SK-N-SH (cell line): ENCODE data around the gene ASTL. TPM values are rescaled to one million over a fixed set of nuclear protein-coding genes. Genes with fewer than 3 reads are reported as not detected.

Source experiments
- CTCF ChIA-PET: fragments of 300-600, 350-600 bp; formaldehyde crosslinking; extraction: SDS; loops from one replicate; lab custom pipeline; 2021; lab: Yijun Ruan, JAX
- POLR2A ChIA-PET: fragments of 350-600 bp; sonication (Branson Sonifier 250); formaldehyde crosslinking; extraction: SDS; loops from one replicate; lab custom pipeline; 2020; ENCODE audit warnings: antibody characterized with exemption, inconsistent platforms; lab: Yijun Ruan, JAX
- DNase-seq: peaks from one replicate; pipeline ENCODE4 v3.0.0; 2012
- H2AFZ ChIP-seq: fragments of 200-600 bp; sonication (generic); 2 replicates; pipeline ENCODE4 v1.8.1; 2016; ENCODE audit warnings: antibody characterized with exemption, mild to moderate bottlenecking, low read depth
- H3F3A ChIP-seq: fragments of 200-600 bp; sonication (generic); replicated peaks from 2 replicates; pipeline ENCODE3; 2016; ENCODE audit warnings: antibody characterized with exemption, mild to moderate bottlenecking; ENCODE audit not compliant: insufficient read depth
- H3K27ac ChIP-seq, 2 experiments: fragments of 200-500 bp in 1 of 2; fragments of 200-600 bp in 1 of 2; sonication (Bioruptor generic) in 1 of 2; sonication (generic), shearing (Covaris generic) in 1 of 2; 2 replicates each; pipeline versions ENCODE4 v1.5.1 to v1.6.1; 2014 to 2016; ENCODE audit warnings: low read depth in 2 of 2, inconsistent platforms in 1 of 2, low read length in 1 of 2, mild to moderate bottlenecking in 1 of 2, mixed read lengths in 1 of 2
- H3K27me3 ChIP-seq: fragments of 200-600 bp; sonication (generic), shearing (Covaris generic); 2 replicates; pipeline ENCODE4 v1.6.1; 2016; ENCODE audit warnings: mixed run types; ENCODE audit not compliant: insufficient read depth
- H3K36me3 ChIP-seq, 2 experiments: fragments of 200-500 bp in 1 of 2; fragments of 200-600 bp in 1 of 2; sonication (Bioruptor generic) in 1 of 2; sonication (generic) in 1 of 2; replicated peaks in 1 of 2; 2 replicates each; pipeline versions ENCODE3 to v1.5.1; 2014 to 2016; ENCODE audit warnings: low read length in 1 of 2, mild to moderate bottlenecking in 1 of 2; ENCODE audit not compliant: insufficient read depth in 2 of 2, control insufficient read depth in 1 of 2
- H3K4me1 ChIP-seq, 2 experiments: fragments of 200-500 bp in 1 of 2; fragments of 200-600 bp in 1 of 2; sonication (Bioruptor generic) in 1 of 2; sonication (generic), shearing (Covaris generic) in 1 of 2; 2 replicates each; pipeline versions ENCODE4 v1.5.1 to v1.6.1; 2014 to 2016; ENCODE audit warnings: low read depth in 1 of 2, low read length in 1 of 2, mixed run types in 1 of 2; ENCODE audit not compliant: insufficient read depth in 2 of 2, control insufficient read depth in 1 of 2
- H3K4me2 ChIP-seq: fragments of 200-600 bp; sonication (generic), shearing (Covaris generic); 2 replicates; pipeline ENCODE4 v1.6.1; 2017; ENCODE audit warnings: mixed run types
- H3K4me3 ChIP-seq, 2 experiments: fragments of 200-500 bp in 1 of 2; fragments of 200-600 bp in 1 of 2; sonication (Bioruptor generic) in 1 of 2; sonication (generic), shearing (Covaris generic) in 1 of 2; 2 replicates each; pipeline versions ENCODE4 v1.5.1 to v1.8.1; 2014 to 2016; ENCODE audit warnings: low read depth in 2 of 2, inconsistent platforms in 1 of 2, low read length in 1 of 2, mild to moderate bottlenecking in 1 of 2, mixed read lengths in 1 of 2, moderate library complexity in 1 of 2
- H3K79me2 ChIP-seq: fragments of 200-600 bp; sonication (generic); 2 replicates; pipeline ENCODE4 v1.8.1; 2017; ENCODE audit warnings: mild to moderate bottlenecking; ENCODE audit not compliant: insufficient read depth
- H3K9ac ChIP-seq: fragments of 200-600 bp; sonication (generic); 2 replicates; pipeline ENCODE4 v1.6.1; 2017; ENCODE audit warnings: mixed run types
- H3K9me2 ChIP-seq: fragments of 200-600 bp; sonication (generic); 2 replicates; pipeline ENCODE4 v1.6.1; 2017; ENCODE audit warnings: mixed run types
- H3K9me3 ChIP-seq: fragments of 200-600 bp; sonication (generic); 2 replicates; pipeline ENCODE4 v1.6.1; 2017; ENCODE audit warnings: mixed run types, mild to moderate bottlenecking, moderate library complexity
- H4K20me1 ChIP-seq: fragments of 200-600 bp; sonication (generic); 2 replicates; pipeline ENCODE4 v1.6.1; 2017; ENCODE audit warnings: mild to moderate bottlenecking, mixed run types; ENCODE audit not compliant: insufficient read depth
- ELF1 ChIP-seq: IDR thresholded peaks from 2 replicates; pipeline ENCODE4 v1.4.0; 2012
- EP300 ChIP-seq, 2 experiments: IDR thresholded peaks; 2 replicates each; pipeline versions ENCODE4 v1.4.0 to v1.6.1; 2012; ENCODE audit warnings: borderline replicate concordance in 1 of 2, low read depth in 1 of 2, low read length in 1 of 2
- FOSL2 ChIP-seq: IDR thresholded peaks from 2 replicates; pipeline ENCODE4 v1.4.0; 2012; ENCODE audit warnings: low read depth, mild to moderate bottlenecking, moderate library complexity, borderline replicate concordance
- FOXJ3 ChIP-seq: sonication (generic); formaldehyde crosslinking; IDR thresholded peaks from 2 replicates; pipeline ENCODE4 v1.5.1; 2020; ENCODE audit warnings: mild to moderate bottlenecking, missing genetic modification reagents
- MEF2A ChIP-seq: IDR thresholded peaks from 2 replicates; pipeline ENCODE4 v1.4.0; 2012; ENCODE audit warnings: low read depth, borderline replicate concordance
- MXI1 ChIP-seq: IDR thresholded peaks from 2 replicates; pipeline ENCODE4 v1.6.1; 2012; ENCODE audit warnings: mild to moderate bottlenecking, low read depth, low read length, improper control_type of control experiment
- NFIC ChIP-seq: IDR thresholded peaks from 2 replicates; pipeline ENCODE4 v1.4.0; 2012; ENCODE audit warnings: borderline replicate concordance
- NRF1 ChIP-seq: IDR thresholded peaks from 2 replicates; pipeline ENCODE4 v1.6.1; 2012; ENCODE audit warnings: low read depth, mild to moderate bottlenecking, low read length
- YY1 ChIP-seq: IDR thresholded peaks from 2 replicates; pipeline ENCODE4 v1.4.0; 2012; ENCODE audit warnings: low read depth, mild to moderate bottlenecking
- WGBS: methylation state at CpG from one replicate; pipeline ENCODE4 v1.1.6; 2017; ENCODE audit warnings: low lambda C conversion rate; 5-methylcytosine and 5-hydroxymethylcytosine counted together
- polyA plus RNA-seq, 3 experiments: library from polyadenylated mRNA; depleted of rRNA; stranded (reverse); fragments of >200 nt; gene quantifications; 2 replicates each; pipeline ENCODE4 v1.2.3, GENCODE V29; 2012
- TF ChIP-seq, protein P1 (sequence below): IDR thresholded peaks from 2 replicates; pipeline ENCODE4 v1.6.1; 2012; ENCODE audit warnings: mild to moderate bottlenecking, low read depth, low read length, moderate library complexity
- TF ChIP-seq, protein P2 (sequence below): fragments of 150-350 bp; IDR thresholded peaks from 2 replicates; pipeline ENCODE4 v1.6.1; 2017; ENCODE audit warnings: antibody characterized with exemption, low read length, low read depth, borderline replicate concordance
- TF ChIP-seq, protein P3 (sequence below): fragments of 150-350 bp; IDR thresholded peaks from 2 replicates; pipeline ENCODE4 v1.6.1; 2016; ENCODE audit warnings: mild to moderate bottlenecking, low read depth, low read length

Gene ASTL
- polyA plus RNA-seq, 1 of the 3 experiments (the other 2 are of a cell fraction), result not detected

DNA sequence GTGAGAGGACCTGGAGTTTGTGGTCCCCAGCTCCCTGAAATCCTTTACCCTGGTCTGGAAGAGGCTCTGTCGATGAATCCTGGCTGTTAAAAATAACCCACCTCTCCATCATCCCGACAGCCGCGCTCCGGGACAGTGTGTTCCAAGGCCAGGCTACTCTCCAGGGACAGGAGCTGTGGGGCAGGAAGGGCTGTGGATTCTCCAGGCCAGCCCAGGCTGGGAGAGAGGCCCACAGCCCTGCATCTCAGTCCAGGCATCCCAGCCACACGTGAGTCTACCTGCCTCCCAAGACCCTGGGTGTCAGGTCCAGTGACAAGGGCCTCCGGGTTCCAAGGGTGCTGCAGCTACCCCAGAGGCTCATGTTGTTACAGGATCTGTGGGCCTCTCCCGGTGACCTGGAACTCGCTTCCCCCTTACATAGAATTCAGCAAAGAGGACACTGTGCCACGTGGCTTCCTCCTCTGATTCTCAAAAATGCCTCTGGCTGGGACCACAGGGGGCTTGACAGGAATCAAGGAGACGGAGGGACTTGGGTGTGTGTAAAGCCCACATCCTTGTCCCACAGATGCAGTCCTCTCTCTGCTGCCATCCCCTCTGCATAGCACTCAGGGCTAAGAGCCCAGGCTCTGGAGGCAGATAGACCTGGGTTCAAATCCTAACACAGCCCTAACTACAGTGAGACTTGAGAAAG, 39.3 kb downstream of the ASTL start:
- POLR2A ChIA-PET, result no interaction called here
- DNase-seq, result no peak
- no peak overlapping the region for H3K27ac ChIP-seq
- CTCF ChIA-PET, result interaction anchor here (0.8 to 3.2 kb wide), 3 partner anchors 10 to 26 kb away, joined by 3 to 15 read pairs (median 3); no protein-coding TSS in a partner anchor
- no peaks in the 10 kb centered on the region for H3K36me3 ChIP-seq
- no peaks in the 10 kb centered on the region for H3K79me2 ChIP-seq
- TF ChIP-seq NFIC (no peak), ELF1 (no peak), FOSL2 (no peak), MEF2A (no peak), FOXJ3 (CRISPR knock-in tag) (no peak), MXI1 (no peak), EP300 (IDR thresholded peaks at IDR 0.05; ENCODE audit: borderline replicate concordance in 1 of 2, low read depth in 1 of 2, low read length in 1 of 2) (no peak), YY1 (no peak), NRF1 (no peak)
- TF ChIP-seq, protein P1, sequence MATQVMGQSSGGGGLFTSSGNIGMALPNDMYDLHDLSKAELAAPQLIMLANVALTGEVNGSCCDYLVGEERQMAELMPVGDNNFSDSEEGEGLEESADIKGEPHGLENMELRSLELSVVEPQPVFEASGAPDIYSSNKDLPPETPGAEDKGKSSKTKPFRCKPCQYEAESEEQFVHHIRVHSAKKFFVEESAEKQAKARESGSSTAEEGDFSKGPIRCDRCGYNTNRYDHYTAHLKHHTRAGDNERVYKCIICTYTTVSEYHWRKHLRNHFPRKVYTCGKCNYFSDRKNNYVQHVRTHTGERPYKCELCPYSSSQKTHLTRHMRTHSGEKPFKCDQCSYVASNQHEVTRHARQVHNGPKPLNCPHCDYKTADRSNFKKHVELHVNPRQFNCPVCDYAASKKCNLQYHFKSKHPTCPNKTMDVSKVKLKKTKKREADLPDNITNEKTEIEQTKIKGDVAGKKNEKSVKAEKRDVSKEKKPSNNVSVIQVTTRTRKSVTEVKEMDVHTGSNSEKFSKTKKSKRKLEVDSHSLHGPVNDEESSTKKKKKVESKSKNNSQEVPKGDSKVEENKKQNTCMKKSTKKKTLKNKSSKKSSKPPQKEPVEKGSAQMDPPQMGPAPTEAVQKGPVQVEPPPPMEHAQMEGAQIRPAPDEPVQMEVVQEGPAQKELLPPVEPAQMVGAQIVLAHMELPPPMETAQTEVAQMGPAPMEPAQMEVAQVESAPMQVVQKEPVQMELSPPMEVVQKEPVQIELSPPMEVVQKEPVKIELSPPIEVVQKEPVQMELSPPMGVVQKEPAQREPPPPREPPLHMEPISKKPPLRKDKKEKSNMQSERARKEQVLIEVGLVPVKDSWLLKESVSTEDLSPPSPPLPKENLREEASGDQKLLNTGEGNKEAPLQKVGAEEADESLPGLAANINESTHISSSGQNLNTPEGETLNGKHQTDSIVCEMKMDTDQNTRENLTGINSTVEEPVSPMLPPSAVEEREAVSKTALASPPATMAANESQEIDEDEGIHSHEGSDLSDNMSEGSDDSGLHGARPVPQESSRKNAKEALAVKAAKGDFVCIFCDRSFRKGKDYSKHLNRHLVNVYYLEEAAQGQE, result no peak
- TF ChIP-seq, protein P2, sequence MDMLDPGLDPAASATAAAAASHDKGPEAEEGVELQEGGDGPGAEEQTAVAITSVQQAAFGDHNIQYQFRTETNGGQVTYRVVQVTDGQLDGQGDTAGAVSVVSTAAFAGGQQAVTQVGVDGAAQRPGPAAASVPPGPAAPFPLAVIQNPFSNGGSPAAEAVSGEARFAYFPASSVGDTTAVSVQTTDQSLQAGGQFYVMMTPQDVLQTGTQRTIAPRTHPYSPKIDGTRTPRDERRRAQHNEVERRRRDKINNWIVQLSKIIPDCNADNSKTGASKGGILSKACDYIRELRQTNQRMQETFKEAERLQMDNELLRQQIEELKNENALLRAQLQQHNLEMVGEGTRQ, result no peak
- TF ChIP-seq, protein P3, sequence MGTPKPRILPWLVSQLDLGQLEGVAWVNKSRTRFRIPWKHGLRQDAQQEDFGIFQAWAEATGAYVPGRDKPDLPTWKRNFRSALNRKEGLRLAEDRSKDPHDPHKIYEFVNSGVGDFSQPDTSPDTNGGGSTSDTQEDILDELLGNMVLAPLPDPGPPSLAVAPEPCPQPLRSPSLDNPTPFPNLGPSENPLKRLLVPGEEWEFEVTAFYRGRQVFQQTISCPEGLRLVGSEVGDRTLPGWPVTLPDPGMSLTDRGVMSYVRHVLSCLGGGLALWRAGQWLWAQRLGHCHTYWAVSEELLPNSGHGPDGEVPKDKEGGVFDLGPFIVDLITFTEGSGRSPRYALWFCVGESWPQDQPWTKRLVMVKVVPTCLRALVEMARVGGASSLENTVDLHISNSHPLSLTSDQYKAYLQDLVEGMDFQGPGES, result no peak
- TF ChIP-seq, all 33 proteins: peak for 0
- H2AFZ ChIP-seq, result no peak overlapping the region
- no peaks in the 10 kb centered on the region for H3K9me3 ChIP-seq
- H3K9me2 ChIP-seq, result no peaks in the 10 kb centered on the region
- no peak overlapping the region for H3K9ac ChIP-seq
- H3K27me3 ChIP-seq, result no peaks in the 10 kb centered on the region
- no peaks in the 10 kb centered on the region for H3F3A ChIP-seq
- no peaks in the 10 kb centered on the region for H4K20me1 ChIP-seq
- 39% methylated on average over 3 of the region's 11 CpGs for WGBS
- H3K4me2 ChIP-seq, result no peak overlapping the region
- H3K4me3 ChIP-seq, result no peak overlapping the region
- H3K4me1 ChIP-seq, result peaks cover 0 to 3% of the 10 kb centered on the region in 2 experiments; a peak in 1 of 4 replicates
